Measurements from ENCODE around the gene GPR156. TPM values are rescaled to one million over a fixed set of nuclear protein-coding genes. Genes with fewer than 3 reads are reported as not detected.

The GPR156 gene
- total and polyA plus RNA-seq, 2 of the 4 experiments (the other 2 are of a cell fraction) = 0.09 to 0.18 TPM

- Histone ChIP-seq H3K36me3 (ENCODE audit: control insufficient read depth, insufficient read depth, low read length) (no peaks in the 10 kb centered on the region), H3K56ac (ENCODE audit: extremely low read depth, insufficient read depth, low read length) (no peak overlapping the region), H2BK120ac (ENCODE audit: low read depth, low read length) (peak overlapping the region; percentile 68), H4K8ac (ENCODE audit: low read depth in 2 of 2, low read length in 2 of 2) (no peak overlapping the region; a peak in 1 of 4 replicates), H3K14ac (replicated peaks; ENCODE audit: low read depth, low read length) (no peak overlapping the region), H4K20me1 (ENCODE audit: insufficient read depth, low read length) (no peaks in the 10 kb centered on the region), H3K23ac (ENCODE audit: low read depth, low read length) (no peak overlapping the region), H3K27me3 (ENCODE audit: control insufficient read depth, insufficient read depth, low read length) (no peaks in the 10 kb centered on the region), H2BK5ac (ENCODE audit: low read depth, low read length, poor library complexity, severe bottlenecking) (no peak overlapping the region), H3K9me3 (ENCODE audit: control insufficient read depth, insufficient read depth, low read length) (no peaks in the 10 kb centered on the region), H3K79me1 (ENCODE audit: low read depth in 1 of 2, low read length in 2 of 2) (no peaks in the 10 kb centered on the region), H2BK20ac (ENCODE audit: low read depth, low read length) (peak overlapping the region; percentile 81; the same call in 1 of the 2 replicates), H4K5ac (ENCODE audit: low read depth, low read length) (no peak overlapping the region), H2AFZ (replicated peaks; ENCODE audit: low read length, poor library complexity) (peak overlapping the region; percentile 35), H3K9ac (ENCODE audit: low read depth, low read length) (no peak overlapping the region), H2AK9ac (replicated peaks; ENCODE audit: low read depth, low read length, poor library complexity) (no peak overlapping the region), H3K4me1 (ENCODE audit: control insufficient read depth, insufficient read depth, low read length) (peaks cover 2% of the 10 kb centered on the region; the same call in 1 of the 2 replicates), H3K4ac (ENCODE audit: low read depth, low read length) (0 out of 2 replicates have a peak overlapping the region, but pooled peaks have one; percentile 12), H3K4me3 (ENCODE audit: insufficient read depth, low read depth, low read length) (no peak overlapping the region), H2BK15ac (ENCODE audit: low read depth, low read length) (peak overlapping the region; percentile 51; the same call in 1 of the 3 replicates), H3K9me1 (ENCODE audit: insufficient read depth, low read length) (no peaks in the 10 kb centered on the region), H3K4me2 (ENCODE audit: low read depth, low read length) (no peak overlapping the region), H4K91ac (ENCODE audit: insufficient read depth, low read depth, low read length) (0 out of 2 replicates have a peak overlapping the region, but pooled peaks have one; percentile 23), H2AK5ac (ENCODE audit: low read depth, low read length) (no peak overlapping the region), H3K18ac (ENCODE audit: low read depth, low read length) (no peak overlapping the region), H3K27ac (ENCODE audit: insufficient read depth, low read length) (no peak overlapping the region)
- DNase-seq (no peak), ATAC-seq (ENCODE audit: low read depth) (no peak)
- CTCF ChIA-PET = no interaction called here
- dilution Hi-C loops (cut with HindIII; ENCODE audit: low sequenced_read_pairs, unreplicated experiment) (no loop called here), in situ Hi-C loops (cut with MboI; ENCODE audit: low sequenced_read_pairs) (no loop called here), intact Hi-C loops (cut with micrococcal nuclease) (no loop called here)
- POLR2A ChIA-PET (ENCODE audit: unreplicated experiment) = no interaction called here
- no TSS peak for BruUV-seq (replicated peaks)
- whole genome bisulfite sequencing, 2 experiments (ENCODE audit: extremely low coverage in 2 of 2, insufficient read length in 1 of 2) = no CpG with 5 or more reads among the region's 2 CpGs
- TF ChIP-seq RCOR1 (IDR thresholded peaks at IDR 0.05; ENCODE audit: insufficient replicate concordance, low read length) (no peak), RAD21 (IDR thresholded peaks at IDR 0.05; ENCODE audit: low read length) (no peak), MXI1 (IDR thresholded peaks at IDR 0.05; ENCODE audit: borderline replicate concordance, low read depth, low read length) (no peak), RFX5 (IDR thresholded peaks at IDR 0.05; ENCODE audit: low read depth, low read length) (no peak), MAZ (IDR thresholded peaks at IDR 0.05; ENCODE audit: borderline replicate concordance, low read depth, low read length) (no peak), FOS (IDR thresholded peaks at IDR 0.05; ENCODE audit: low read depth, low read length) (no peak), BHLHE40 (IDR thresholded peaks at IDR 0.05; ENCODE audit: low read depth, low read length) (no peak), USF2 (IDR thresholded peaks at IDR 0.05; ENCODE audit: low read depth, low read length) (no peak), MAFK (IDR thresholded peaks at IDR 0.05; ENCODE audit: low read depth, low read length) (no peak), POLR2A (IDR thresholded peaks at IDR 0.05; ENCODE audit: low read depth, low read length) (no peak), CEBPB (IDR thresholded peaks at IDR 0.05; ENCODE audit: low read depth, low read length) (no peak), CHD1 (IDR thresholded peaks at IDR 0.05; ENCODE audit: low read depth, low read length) (no peak), NFE2L2 (IDR thresholded peaks at IDR 0.05; ENCODE audit: low read depth, low read length) (no peak)
- TF ChIP-seq, protein P1, sequence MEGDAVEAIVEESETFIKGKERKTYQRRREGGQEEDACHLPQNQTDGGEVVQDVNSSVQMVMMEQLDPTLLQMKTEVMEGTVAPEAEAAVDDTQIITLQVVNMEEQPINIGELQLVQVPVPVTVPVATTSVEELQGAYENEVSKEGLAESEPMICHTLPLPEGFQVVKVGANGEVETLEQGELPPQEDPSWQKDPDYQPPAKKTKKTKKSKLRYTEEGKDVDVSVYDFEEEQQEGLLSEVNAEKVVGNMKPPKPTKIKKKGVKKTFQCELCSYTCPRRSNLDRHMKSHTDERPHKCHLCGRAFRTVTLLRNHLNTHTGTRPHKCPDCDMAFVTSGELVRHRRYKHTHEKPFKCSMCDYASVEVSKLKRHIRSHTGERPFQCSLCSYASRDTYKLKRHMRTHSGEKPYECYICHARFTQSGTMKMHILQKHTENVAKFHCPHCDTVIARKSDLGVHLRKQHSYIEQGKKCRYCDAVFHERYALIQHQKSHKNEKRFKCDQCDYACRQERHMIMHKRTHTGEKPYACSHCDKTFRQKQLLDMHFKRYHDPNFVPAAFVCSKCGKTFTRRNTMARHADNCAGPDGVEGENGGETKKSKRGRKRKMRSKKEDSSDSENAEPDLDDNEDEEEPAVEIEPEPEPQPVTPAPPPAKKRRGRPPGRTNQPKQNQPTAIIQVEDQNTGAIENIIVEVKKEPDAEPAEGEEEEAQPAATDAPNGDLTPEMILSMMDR (conservative IDR thresholded peaks at IDR 0.05; ENCODE audit: low read depth, low read length) = no peak
- TF ChIP-seq, protein P2, sequence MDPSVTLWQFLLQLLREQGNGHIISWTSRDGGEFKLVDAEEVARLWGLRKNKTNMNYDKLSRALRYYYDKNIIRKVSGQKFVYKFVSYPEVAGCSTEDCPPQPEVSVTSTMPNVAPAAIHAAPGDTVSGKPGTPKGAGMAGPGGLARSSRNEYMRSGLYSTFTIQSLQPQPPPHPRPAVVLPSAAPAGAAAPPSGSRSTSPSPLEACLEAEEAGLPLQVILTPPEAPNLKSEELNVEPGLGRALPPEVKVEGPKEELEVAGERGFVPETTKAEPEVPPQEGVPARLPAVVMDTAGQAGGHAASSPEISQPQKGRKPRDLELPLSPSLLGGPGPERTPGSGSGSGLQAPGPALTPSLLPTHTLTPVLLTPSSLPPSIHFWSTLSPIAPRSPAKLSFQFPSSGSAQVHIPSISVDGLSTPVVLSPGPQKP (IDR thresholded peaks at IDR 0.05; ENCODE audit: borderline replicate concordance, low read depth, low read length) = no peak
Measured at GRCh38 chr3:120137548-120137947, 147.5 kb downstream of the GPR156 start.
